Activated effector memory CD4-positive, alpha-beta T cell treated with Interleukin-2 at 50 U/mL for 16 hours (primary cell): ENCODE results near the gene CUL1.
"Not testable (repeated sequence)": the region's sequence is repeated elsewhere in the genome, so short reads cannot be mapped to it uniquely, and the experiment has no call there.

Experiments
- DNase-seq: peaks from one replicate; pipeline ENCODE4 v3.0.0-alpha.2; 2020

CUL1 gene

DNA sequence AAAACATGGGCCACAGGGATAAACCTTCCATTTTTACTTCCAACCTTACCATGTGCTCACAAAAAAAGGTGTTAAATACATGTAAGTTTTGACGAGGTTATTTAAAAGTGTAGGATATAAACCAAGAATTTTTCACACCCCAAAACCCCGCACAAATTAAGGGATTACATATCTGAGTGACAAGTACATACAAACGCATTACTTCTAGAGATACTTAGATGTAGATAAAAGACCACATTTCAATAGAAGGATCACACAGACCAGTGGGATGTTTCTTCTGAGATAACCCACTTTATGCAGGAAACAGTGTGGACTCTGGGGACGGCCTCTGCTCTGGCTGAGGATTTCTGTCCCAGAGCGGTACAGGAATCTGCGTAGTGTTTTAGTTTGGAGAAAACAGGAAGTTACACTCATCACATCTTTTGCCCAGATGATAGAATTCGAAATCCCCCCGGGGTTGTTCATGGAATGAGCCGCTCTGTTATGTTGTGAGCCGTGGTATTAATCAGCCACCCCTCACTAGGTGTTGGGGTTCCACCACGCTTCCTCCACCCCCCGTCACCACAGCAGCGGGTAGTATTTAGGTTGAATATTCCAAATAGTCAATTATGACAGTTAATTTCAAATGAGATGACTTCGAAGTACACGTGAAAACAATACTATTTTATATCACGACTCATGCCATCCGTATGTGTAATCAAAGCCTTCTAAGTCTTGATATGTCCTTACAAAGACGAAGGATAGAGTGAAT is 1.3 kb upstream of the CUL1 start:
- no peak for DNase-seq

DNA sequence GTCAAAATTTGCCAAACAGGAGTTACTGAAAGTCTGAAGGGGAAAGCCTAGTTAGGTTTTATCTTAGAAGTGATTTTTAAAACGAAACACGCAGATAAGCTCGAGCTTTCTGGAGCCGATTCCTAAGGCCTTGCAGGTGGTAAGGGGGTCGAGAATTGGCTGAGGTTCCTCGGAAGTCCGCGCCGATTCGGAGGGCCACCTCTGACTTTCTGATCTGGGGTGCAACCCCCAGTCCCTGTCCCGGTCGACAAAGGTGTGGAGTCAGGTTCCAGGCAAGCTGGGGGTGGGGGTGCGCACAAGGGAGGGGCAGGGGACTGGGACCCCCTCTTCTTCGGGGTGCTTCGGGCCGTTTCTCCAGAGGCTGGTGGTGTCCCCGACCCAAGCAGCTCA is 701 bp upstream of the CUL1 start:
- DNase-seq: no peak

DNA sequence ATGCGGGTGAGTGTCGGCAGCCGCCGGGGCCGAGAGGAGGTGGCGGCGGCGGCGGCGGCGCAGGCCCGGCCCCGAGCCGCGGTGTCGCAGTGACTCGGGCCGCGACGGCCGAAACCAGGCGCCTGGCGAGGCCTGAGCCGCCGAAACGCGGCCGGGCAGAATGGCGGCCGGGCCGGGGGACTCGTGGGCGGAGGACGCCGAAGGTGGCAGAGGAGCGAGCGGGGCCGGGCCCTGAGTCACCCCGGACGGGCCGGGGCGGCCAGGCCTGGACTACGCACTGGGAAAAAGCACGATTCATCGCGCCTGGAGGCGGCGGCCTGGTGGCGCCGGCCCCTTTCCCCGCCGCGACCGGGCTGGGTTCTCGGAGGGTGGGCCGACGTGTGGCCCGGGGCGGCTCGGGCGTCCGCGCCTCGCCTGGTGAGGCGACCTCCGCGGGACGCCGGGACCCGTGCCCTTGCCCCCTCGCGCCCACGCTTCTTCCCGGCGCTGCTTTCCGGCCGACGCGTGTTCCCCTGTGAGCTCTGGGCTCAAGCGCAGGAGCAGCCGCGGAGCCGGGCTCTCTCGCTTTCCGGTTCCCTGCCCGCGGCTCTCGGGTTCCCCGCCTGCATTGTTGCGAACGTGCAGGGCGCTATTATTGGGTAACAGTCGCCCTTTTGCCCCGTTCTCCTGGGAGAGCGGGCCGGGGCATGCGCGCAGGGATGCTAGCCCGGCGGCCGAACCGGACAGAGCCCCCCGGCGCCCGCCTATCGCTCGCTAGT is 500 bp downstream of the CUL1 start:
- DNase-seq: peak; percentile 47

DNA sequence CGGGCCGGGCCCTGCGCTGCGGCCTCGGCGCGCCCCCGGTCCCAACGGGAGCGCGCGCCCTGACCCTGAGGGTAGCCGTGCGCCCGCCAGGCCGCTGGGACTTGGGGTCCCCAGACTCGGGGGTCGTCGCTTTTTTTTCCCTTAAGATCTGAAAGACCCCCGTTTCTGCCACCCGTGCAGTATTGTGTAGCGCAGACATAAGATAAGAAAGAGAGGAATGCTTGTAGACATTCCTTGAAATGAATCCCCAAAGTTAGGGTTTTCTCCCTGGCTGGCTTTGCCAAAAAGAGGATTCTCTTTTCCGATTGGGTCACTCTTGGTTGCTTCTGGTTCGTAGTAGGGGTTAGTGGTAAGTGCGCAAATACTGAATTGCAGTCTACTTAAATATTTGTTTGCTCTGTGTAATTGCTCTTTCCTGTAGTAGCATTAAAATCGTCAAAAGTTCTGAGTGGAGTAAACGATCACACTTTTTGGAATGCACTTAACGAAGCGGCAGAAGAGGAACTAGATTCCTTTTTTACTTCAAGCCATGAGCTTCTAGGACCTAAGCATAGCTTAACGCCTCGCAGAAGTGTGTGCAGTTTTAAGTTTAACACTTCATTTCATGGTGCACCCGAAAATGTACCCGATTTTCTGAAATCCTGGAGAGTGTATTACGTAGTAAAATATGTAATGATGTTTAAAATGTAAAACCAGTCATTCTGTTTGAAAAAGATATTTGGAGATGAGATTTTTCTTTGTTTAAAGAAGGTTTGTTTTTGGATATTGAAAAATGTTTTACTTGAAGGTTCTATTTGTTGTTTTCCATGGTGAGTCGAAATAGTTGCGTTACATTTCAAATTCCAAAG is 1.3 kb downstream of the CUL1 start:
- no peak for DNase-seq

DNA sequence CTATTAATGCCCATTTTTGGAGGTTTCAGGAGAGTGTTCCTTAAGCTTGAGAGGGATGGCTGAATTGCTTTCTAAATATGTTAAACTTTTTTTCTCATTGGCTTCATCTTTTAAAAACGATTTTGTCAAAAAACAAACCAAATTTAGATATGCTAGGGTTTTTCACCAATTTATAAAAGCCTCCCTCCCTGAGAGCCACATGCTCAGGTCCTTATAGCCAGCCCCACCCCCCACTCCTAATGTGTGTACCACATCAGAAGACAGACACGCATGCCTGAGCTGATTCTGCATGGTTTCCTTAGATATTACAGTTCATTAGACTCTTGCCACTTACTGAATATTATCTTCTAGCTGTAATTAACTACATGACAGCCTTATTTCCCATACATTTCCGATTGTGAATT is 2.0 kb downstream of the CUL1 start:
- no peak for DNase-seq

DNA sequence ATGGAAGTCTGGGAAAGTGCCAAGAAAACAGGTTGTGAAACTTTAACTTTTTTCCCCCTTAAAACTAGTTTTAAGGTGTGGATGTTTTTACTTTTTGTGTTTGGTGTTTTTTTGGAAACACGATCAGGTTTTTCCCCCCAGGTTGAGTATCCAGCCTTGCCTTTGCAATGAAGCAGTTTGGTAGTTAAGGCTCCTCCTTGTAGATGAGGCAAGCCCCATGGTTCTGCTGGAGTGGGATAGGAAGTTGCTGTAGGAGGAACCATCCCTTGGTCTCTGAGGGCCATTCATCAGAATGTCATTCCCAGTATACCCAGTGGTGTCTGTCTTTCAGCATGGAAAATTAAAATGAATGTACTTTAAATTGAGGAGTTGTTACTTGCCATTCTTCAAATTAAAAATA is 2.7 kb downstream of the CUL1 start:
- DNase-seq: no peak

DNA sequence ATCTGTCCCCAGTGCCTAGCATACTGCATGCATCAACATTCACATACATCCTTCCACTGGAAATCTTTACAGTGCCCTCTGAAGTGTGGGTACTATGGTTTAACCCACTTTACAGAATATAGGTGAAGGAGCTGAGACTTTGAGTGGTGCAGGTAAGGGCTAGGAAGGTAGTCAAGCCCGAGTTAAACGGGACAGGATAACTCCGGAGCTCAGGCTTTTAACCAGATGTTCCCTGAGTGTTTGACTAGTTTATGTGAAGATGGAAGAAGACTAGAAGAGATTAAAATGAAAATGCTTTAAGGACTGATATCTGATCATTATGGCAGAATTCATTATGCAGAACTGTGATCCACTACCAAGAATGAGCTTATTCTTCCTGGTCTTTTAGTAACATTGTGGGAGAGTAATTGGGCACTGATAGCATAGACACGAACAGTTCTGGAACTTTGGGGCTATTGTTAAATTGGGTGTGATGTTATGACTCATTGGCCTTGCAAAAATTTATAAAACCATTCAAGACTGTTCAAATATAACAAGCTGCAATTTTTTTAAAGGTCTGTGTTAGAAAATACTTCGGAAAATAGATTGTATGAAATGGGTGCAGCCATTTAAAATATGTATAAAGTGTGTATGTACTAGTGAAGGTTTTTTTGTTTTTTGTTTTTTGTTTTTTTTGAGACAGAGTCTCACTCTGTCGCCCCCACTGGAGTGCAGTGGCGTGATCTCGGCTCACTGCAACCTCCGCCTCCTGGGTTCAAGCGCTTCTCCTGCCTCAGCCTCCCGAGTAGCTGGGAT is 4.4 kb downstream of the CUL1 start:
- DNase-seq: no peak

DNA sequence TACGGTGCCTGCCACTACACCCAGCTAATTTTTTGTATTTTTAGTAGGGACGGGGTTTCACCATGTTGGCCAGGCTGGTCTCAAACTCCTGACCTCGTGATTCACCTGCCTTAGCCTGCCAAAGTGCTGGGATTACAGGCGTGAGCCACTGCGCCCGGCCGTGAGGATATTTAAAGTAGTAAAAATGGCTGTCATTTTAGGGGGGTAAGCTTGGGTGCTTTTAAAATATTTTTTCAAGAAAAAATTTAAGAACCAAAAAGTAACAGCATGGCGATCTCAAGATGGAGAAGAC is 4.9 kb downstream of the CUL1 start:
- DNase-seq: not testable (repeated sequence)

DNA sequence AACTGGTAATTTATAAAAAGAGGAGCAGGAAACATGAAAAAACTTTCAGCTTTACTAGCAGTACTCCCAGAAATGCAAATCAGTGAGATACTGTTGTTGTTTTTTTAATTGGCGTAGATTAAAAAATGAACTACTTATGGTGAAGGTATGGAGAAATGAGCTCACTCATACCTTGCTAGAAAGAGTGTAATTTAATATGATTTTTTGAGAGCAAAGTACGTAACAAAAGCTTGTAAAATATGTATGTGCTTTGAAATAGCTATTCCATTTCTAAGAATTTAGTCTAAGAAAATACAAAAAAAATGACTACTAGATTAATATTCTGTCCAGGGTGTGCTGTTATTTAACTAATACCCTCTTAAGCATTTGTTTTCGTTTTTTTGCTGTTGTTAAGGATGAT is 5.5 kb downstream of the CUL1 start:
- DNase-seq: no peak

DNA sequence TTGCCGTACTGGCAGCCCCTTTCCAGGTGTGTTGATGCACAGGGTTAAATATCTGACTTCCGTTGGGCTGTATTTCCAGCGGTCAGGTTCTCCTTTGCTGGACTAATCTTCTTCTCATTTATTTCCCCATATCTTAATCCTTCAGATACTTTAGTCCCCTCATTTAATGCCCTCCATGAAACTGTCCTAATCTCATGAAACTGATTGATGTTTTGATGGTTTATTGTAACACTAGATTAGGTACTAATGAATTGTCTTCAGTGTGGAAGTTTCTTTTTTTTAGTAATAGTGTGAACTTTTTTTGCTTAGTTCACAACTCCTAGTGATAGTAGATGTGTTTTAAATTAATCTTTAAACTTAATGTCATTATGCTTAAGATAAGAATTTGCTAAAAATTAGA is 6.3 kb downstream of the CUL1 start:
- DNase-seq: no peak

DNA sequence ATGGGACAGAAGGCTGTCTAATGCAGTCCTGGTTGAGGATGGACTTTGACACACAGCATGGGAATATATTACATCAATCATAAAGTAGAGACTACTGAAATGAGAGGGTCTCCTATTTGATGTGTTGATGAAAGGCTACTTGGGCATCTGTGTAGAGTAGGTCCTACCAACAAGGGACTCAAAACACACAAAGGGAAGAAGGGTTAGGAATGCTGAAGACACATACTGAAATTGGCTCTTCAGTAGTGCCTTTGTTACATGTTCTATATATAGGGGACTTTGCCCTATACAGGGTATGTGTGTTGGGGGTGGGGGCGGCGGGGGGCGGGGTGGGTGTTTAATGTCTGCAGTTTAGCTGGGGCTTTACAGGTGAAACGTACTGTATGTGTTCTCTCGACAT is 7.7 kb downstream of the CUL1 start:
- DNase-seq: no peak

DNA sequence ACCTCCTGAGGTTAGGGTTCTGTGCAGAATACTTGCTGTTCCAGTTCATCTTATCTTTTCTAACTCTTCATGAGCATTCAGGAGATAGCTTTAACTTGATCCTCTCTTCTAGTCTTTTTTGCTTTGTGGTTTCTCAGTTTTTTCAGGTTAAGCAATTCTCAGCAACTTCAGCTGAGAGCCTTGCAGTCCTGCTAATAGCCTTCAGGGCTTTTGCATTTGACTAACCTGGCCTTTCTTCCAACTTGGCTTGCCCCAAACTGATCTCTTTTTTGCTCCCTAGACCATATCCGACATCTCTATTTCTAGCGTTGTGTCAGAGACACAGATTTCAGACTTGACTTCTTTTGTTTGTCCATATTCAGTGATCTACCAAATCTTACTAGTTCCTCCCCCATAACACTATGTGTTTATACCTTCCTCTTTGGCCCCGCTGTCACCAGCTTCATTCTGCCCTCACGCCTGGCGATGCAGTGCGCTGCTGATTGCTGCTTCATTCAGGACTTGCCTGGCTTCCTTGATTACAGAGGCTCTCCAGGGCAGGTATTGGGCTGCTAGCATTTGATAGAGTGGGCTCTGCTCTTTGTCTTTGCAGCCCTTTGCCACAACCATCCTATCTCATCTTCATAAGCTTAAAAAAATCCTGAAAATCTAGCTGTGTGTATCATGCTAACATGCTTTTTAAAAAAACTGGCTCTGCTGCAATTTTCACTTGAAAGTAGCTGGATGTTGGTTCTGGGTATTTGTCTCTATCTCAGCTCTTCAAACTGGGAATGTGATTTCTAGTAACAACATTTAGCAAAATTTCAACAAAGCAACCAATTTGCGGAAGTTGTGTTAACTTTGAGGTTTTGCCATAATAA is 9.6 kb downstream of the CUL1 start:
- DNase-seq: no peak

DNA sequence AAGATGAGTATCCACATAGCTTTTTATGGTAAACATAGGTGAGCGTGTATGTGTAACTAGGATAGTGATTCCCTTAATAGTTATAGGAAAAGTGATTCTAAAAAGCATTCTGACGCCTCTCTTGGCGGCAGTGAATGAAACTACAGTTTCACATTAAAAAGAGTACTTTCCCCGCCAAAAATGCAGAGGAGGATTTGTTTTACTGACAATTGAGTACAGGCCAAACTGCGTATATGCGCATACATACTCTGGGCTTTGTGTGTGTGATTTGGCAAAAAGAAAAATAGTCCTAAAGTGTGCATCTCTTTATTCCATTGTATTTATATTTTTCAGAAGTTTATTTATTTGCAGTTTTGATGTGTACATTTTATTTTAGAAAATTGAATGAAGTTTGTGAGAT is 10.3 kb downstream of the CUL1 start:
- no peak for DNase-seq

DNA sequence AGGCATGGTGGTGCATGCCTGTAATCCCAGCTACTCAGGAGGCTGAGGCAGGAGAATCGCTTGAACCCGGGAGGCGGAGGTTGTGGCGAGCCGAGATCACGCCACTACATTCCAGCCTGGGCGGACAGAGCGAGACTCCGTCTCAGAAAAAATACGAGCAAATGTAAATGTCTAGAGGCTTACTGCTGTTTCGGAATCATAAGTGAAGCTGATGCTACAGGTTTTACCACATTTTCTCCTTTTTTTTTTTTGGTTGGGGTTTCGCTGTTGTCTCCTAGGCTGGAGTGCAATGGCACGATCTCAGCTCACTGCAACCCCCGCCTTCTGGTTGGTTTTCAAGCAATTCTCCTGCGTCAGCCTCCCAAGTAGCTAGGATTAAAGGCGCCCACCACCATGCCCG is 11.7 kb downstream of the CUL1 start:
- DNase-seq: not testable (repeated sequence)

DNA sequence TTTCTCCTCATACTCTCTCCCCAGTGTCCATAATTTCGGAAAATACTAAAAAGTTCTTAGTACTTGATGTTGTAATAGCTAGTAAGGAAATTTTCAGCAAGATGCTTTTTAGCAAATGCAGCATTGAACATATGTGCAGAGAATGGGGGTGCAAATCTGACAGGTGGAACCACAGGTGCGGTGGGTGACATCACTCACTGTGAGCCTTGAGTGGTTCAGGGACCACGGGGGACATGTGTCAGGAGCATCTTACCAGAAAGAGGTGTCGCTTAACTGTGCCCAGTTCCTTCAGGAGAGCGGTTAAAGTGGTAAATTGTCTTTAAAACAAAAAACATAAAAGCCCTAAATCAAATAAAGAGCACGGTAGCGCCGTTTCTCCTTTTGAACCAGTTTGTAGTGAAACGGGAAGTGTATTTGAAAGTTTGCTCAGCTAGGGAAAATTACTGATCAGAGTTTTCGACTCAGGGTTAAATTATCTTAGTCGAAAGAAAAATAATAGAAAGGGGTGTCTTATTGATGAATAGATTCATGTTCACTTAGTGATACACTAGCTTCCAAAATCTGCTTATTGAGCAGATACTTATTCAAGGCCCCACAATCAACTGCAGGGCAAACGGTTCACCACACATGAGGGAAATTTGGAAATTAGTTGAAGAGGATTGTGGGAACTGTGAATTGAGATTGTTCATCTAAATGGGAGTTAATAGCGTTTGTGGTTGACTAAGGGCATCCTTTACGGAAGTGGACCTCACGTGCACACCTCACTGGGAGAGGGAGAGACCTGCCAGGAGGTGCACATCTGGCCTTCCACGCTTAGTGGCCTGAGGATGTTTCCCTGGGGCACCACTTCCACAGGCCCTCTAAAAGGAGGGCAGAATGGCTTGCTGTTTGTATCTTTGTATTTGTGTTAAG is 12.7 kb downstream of the CUL1 start:
- no peak for DNase-seq

DNA sequence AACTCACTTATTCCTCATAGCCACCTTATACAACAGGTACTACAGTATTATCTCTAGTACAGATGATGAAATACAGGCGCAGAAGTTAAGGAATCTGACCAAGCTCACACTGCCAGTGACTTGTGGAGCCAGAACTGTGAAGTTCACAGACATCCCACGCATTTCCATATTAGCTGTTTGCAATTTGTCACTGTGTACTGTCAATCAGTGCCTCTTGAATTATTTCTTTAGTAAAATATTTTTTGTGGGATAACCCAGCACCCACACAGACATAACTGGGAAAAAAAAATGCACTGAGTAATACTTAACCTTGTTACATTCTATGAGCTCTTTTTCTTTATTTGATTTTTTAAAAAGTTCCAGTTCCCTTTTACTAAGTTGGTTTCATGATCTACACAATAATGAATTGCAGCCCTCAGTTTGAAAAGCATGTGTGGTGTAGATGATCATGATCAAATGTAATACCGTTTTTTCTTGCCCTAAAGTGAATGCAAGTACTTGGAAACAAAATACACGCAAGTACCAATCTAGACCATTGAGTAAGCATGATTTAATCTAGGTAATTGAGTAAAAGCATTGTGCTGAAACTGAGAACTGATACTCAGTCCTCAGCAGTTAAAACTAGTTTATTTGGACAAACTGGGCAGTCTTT is 14.1 kb downstream of the CUL1 start:
- DNase-seq: no peak

DNA sequence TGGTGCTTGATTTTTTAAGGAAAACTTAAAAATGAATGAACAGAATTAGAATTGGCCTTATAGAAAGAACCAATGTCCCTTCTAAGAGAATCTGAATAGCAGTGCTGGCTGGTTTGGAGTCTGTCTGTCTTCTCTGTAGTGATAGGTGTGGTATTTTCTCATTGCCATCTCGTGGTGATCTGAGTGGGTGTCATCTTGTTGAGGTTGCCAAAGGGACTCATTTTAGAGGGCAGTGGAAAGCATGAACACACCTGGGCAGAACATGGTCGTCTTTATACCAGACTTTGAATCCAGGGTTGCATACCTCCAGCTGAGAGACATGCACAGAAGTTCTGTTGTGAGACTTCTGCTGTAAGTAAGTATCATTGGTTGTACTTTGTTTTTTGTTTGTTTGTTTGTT is 15.8 kb downstream of the CUL1 start:
- no peak for DNase-seq

DNA sequence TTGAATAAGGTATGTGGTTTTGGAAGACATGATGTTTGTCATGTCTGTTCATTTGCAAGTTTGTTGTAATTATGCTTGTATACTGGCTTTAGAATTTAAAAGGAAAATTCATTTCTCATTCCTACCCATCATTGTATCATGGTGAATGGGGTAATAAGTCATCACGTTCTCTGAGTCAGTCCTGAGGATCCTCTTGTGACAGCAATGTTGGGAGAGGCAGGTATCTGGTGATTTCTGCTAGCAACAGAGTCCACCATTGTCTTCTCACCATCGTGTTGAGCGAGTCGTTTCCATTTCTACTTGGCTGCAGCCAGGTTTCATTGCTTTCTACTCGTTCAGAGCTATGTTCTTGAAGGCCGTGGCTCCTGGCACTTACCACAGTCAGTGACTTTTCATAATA is 16.3 kb downstream of the CUL1 start:
- DNase-seq: no peak

DNA sequence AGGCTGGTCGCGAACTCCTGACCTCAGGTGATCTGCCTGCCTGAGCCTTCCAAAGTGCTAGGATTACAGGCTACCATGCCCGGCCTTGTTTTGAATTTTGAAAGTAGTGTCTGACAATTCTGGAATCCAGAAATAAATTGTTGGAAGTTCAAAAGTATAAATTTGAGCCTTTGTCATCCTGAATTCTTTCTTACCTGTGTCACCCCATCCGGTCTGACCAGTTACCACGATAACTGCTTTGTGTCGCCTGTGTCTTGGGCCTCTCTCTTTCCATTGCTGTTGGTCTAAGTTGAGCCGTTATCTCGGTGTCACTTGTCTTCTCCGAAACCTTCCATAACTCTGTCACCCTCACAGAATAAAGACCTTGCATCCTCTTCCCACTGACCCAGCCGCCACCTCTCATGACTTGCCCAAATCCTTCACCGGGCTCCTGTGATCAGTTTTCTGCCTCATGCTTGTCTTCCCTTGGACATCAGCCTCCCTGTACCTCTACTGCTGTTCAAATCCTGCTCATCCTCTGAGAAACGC is 18.6 kb downstream of the CUL1 start:
- DNase-seq: no peak

DNA sequence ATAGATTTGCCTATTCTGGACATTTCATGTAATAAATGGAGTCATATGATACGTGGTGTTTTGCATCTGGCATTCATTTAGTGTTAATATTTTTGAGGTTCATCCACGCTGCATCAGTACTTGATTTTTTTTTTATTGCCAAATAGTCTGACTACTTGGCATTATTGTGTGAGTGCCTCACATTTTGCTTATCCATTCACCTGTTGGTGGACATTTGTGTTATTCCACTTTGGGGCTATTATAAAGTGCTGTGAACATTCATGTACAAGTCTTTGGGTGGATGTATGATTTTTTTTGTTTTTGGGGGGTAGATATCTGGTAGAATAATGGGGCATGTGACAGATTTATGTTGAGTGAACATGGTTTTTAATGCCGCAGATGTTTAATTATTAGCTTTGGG is 19.7 kb downstream of the CUL1 start:
- DNase-seq: no peak
